ENCODE results near the gene RDH16. TPM values are rescaled to one million over a fixed set of nuclear protein-coding genes. Genes with fewer than 3 reads are reported as not detected.

RDH16 gene
- total and polyA plus RNA-seq, 3 experiments from 2014 or later, result 0.13 to 0.31 (median 0.20) TPM

DNA sequence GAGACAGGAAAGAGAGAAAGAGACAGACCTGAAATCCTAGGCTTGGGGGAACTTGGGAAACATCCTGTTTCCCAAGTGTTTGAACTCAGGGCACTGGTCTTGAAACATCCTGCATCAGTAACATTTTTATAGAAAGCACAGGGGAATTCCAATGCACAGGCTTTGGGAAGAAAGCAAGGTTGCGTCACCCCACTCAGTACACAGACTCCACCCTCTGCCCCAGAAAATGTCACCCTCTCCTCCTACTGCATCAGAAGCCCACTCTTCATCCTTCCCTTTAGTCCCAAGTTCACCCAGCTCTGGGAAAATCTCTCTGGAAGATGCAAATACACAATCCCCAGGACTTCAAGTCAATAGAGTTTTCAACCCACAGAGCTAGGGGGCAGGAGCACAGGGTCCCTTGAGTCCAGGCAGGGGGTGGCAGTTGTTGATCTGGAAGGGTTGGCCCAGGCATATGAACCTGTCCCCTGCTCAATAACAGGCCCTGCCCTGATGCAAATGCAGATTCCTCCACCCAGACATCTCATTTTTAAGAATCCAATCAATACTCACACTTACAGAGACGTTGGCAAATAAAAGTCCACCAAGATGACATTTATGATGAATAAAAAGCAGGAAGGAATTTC lies 1.7 kb downstream of the RDH16 start:
- DNase-seq, result no peak
- no peak overlapping the region for H3K4me3 ChIP-seq (ENCODE audit: low read length)
- no peaks in the 10 kb centered on the region for H3K9me3 ChIP-seq (ENCODE audit: low read length)
- H3K27me3 ChIP-seq (ENCODE audit: insufficient read depth, low read length, poor library complexity, severe bottlenecking), result no peaks in the 10 kb centered on the region
- H3K4me1 ChIP-seq (ENCODE audit: insufficient read depth, low read length), result no peaks in the 10 kb centered on the region
- Mint-ChIP-seq H3K27me3 (peaks cover 11 to 14% of the 10 kb centered on the region in 2 donors), H3K9me3 (peaks cover 0 to 14% (median 5%) of the 10 kb centered on the region in 5 donors), H3K4me3 (no peak overlapping the region), H3K4me1 (no peaks in the 10 kb centered on the region), H3K27ac (no peak overlapping the region), H3K36me3 (peaks cover 7 to 35% (median 13%) of the 10 kb centered on the region in 3 donors)
- H3K36me3 ChIP-seq (ENCODE audit: insufficient read depth, low read length), result no peaks in the 10 kb centered on the region
- no peak overlapping the region for H3K27ac ChIP-seq (ENCODE audit: low read depth, low read length)
- ChIA-PET POLR2A (no interaction called here), CTCF (no interaction called here)

DNA sequence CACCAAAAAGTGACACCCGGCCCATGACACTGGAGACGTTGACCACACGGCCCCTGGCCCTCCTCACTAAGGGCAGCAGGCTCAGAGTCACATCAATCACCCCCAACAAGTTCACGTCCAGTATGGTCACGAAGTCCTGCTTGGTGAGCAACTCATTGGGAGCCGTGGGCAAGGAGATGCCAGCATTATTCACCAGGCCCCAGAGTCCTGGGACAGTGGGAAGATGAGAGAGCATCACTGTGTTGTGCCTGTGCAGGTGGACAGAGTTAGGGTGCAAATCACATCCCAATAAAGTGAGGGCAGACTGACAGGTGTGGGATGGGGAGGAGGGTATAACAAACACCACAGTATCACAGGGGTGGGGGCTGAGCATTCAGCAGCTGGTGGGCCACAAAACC lies 2.5 kb downstream of the RDH16 start:
- Mint-ChIP-seq H3K27ac (no peak overlapping the region), H3K36me3 (peaks cover 7 to 38% (median 13%) of the 10 kb centered on the region in 3 donors), H3K27me3 (peaks cover 11 to 14% of the 10 kb centered on the region in 2 donors), H3K4me3 (no peak overlapping the region), H3K9me3 (peaks cover 0 to 13% (median 5%) of the 10 kb centered on the region in 5 donors), H3K4me1 (no peaks in the 10 kb centered on the region)
- DNase-seq, result no peak
- no peaks in the 10 kb centered on the region for H3K27me3 ChIP-seq (ENCODE audit: insufficient read depth, low read length, poor library complexity, severe bottlenecking)
- no peak overlapping the region for H3K4me3 ChIP-seq (ENCODE audit: low read length)
- ChIA-PET POLR2A (no interaction called here), CTCF (no interaction called here)
- no peak overlapping the region for H3K27ac ChIP-seq (ENCODE audit: low read depth, low read length)
- H3K4me1 ChIP-seq (ENCODE audit: insufficient read depth, low read length), result no peaks in the 10 kb centered on the region
- H3K9me3 ChIP-seq (ENCODE audit: low read length), result no peaks in the 10 kb centered on the region
- H3K36me3 ChIP-seq (ENCODE audit: insufficient read depth, low read length), result no peaks in the 10 kb centered on the region

DNA sequence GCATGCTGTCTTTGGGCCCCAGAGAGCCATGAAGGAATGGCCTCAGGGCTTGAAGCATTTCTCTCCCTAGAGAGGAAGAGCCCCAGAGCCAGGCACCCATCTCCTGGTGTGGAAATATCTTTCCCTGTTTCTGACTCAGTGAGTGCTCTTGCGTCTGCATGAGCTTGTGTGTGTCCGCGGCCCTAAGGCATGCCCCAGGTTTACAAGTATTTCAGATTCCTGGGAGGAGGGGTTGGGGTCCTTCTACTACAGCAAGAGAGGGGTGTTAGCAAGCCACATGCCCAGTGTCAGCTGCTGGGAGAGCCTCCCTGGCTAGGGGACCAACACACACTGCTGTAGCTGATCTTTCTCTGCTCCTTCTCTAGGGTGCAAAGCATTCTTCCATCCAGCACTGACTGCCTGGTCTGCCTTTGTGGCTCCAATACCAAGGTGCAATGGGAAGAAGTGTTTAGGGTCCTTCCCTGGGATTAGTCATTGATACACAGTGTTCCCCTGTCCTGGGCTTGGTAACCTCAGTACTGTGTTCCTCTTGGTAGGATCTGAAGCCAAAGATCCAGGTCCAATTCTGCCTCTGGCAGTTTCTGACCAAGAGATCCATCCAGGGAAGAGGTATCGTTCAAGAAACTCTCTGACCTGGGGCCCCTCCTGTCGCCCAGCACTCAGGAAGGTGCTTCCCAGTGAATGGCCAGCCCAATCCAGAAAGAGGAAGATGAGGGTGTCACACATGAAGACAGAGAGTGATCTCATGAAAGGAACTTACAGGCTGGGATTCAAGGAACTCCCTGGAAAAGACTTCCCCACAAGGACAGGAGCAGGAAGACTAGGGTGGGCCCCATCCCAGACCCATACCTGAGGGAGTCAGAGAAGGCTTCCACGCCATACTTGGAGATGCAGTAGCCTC lies 3.1 kb downstream of the RDH16 start:
- Mint-ChIP-seq H3K27ac (peak overlapping the region in 1 of 8 donors; percentile 42), H3K9me3 (peaks cover 0 to 13% (median 5%) of the 10 kb centered on the region in 5 donors), H3K4me3 (no peak overlapping the region), H3K27me3 (peaks cover 10 to 11% of the 10 kb centered on the region in 2 donors), H3K36me3 (peaks cover 7 to 41% (median 13%) of the 10 kb centered on the region in 3 donors), H3K4me1 (no peaks in the 10 kb centered on the region)
- no peak overlapping the region for H3K4me3 ChIP-seq (ENCODE audit: low read length)
- POLR2A ChIA-PET, result no interaction called here
- H3K27ac ChIP-seq (ENCODE audit: low read depth, low read length), result no peak overlapping the region
- DNase-seq, result no peak
- CTCF ChIA-PET, result no interaction called here
- no peaks in the 10 kb centered on the region for H3K9me3 ChIP-seq (ENCODE audit: low read length)
- no peaks in the 10 kb centered on the region for H3K4me1 ChIP-seq (ENCODE audit: insufficient read depth, low read length)
- H3K36me3 ChIP-seq (ENCODE audit: insufficient read depth, low read length), result no peaks in the 10 kb centered on the region
- no peaks in the 10 kb centered on the region for H3K27me3 ChIP-seq (ENCODE audit: insufficient read depth, low read length, poor library complexity, severe bottlenecking)

DNA sequence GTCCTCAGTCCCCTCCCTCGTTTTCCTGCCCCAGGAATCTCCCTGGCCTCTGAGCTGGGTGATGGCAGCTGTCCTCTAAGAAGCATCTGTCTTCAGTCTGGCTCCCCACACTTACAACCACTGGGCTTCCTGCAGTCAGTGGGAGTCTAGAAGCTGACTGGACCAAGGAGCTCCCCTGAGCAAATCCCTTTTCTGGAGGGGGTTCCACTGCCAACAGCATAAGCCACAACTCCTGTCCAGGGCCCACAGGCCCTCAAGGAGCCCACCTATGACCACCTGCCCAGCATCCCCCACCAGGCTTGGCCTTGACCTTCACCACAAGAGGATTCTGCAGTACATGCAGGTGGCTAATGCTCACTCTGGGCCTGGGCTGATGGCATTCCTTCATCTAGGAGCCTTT lies 4.1 kb downstream of the RDH16 start:
- ChIA-PET CTCF (interaction anchor here (1.6 kb wide), 1 partner anchor 34 kb away, joined by 4 read pairs; no protein-coding TSS in a partner anchor), POLR2A (no interaction called here)
- Mint-ChIP-seq H3K27me3 (peaks cover 9 to 11% of the 10 kb centered on the region in 2 donors), H3K36me3 (peaks cover 7 to 44% (median 15%) of the 10 kb centered on the region in 3 donors), H3K4me3 (no peak overlapping the region), H3K9me3 (peaks cover 0 to 8% (median 5%) of the 10 kb centered on the region in 5 donors), H3K27ac (no peak overlapping the region), H3K4me1 (no peaks in the 10 kb centered on the region)
- DNase-seq, result no peak
- H3K27me3 ChIP-seq (ENCODE audit: insufficient read depth, low read length, poor library complexity, severe bottlenecking), result no peaks in the 10 kb centered on the region
- no peak overlapping the region for H3K27ac ChIP-seq (ENCODE audit: low read depth, low read length)
- no peaks in the 10 kb centered on the region for H3K9me3 ChIP-seq (ENCODE audit: low read length)
- no peaks in the 10 kb centered on the region for H3K4me1 ChIP-seq (ENCODE audit: insufficient read depth, low read length)
- H3K36me3 ChIP-seq (ENCODE audit: insufficient read depth, low read length), result no peaks in the 10 kb centered on the region
- no peak overlapping the region for H3K4me3 ChIP-seq (ENCODE audit: low read length)

GRCh38 chr12:56951582-56952339 lies 5.6 kb downstream of the RDH16 start:
- Mint-ChIP-seq H3K36me3 (peaks cover 5 to 31% (median 12%) of the 10 kb centered on the region in 3 donors), H3K27me3 (peaks cover 4 to 6% of the 10 kb centered on the region in 2 donors), H3K9me3 (no peaks in the 10 kb centered on the region), H3K27ac (no peak overlapping the region), H3K4me3 (no peak overlapping the region), H3K4me1 (no peaks in the 10 kb centered on the region)
- no peaks in the 10 kb centered on the region for H3K27me3 ChIP-seq (ENCODE audit: insufficient read depth, low read length, poor library complexity, severe bottlenecking)
- no peak overlapping the region for H3K4me3 ChIP-seq (ENCODE audit: low read length)
- no peaks in the 10 kb centered on the region for H3K36me3 ChIP-seq (ENCODE audit: insufficient read depth, low read length)
- H3K27ac ChIP-seq (ENCODE audit: low read depth, low read length), result no peak overlapping the region
- ChIA-PET POLR2A (no interaction called here), CTCF (interaction anchor here (1.0 to 1.6 kb wide), 2 partner anchors 36 to 50 kb away, joined by 3 to 4 read pairs; no protein-coding TSS in a partner anchor)
- no peaks in the 10 kb centered on the region for H3K9me3 ChIP-seq (ENCODE audit: low read length)
- no peak for DNase-seq
- H3K4me1 ChIP-seq (ENCODE audit: insufficient read depth, low read length), result no peaks in the 10 kb centered on the region

DNA sequence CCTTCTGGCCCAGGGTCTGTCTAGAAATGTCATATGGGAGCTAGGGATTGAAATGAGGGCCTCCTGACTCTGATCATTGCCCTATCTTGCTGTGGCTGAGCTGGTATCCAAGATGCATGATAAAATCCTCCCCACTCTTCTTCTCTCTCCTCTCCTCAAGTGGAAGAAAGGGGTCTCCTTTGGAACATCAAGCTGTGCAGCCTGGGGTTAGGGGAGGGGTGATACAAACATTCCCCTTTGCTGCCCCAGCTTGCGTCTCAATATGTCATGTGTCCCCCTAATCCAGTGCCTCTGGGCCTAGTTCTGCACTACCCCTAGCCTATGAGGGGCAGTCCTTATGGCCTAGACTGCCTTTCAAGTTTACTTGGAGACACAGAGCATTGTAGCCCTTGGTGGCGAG lies 8.5 kb downstream of the RDH16 start:
- Mint-ChIP-seq H3K9me3 (peaks cover 0 to 5% (median 0%) of the 10 kb centered on the region in 5 donors), H3K36me3 (peaks cover 5 to 34% (median 8%) of the 10 kb centered on the region in 3 donors), H3K27ac (no peak overlapping the region), H3K4me1 (no peaks in the 10 kb centered on the region), H3K4me3 (no peak overlapping the region), H3K27me3 (peaks cover 8 to 13% of the 10 kb centered on the region in 2 donors)
- ChIA-PET POLR2A (no interaction called here), CTCF (no interaction called here)
- Histone ChIP-seq H3K9me3 (ENCODE audit: low read length) (no peaks in the 10 kb centered on the region), H3K4me3 (ENCODE audit: low read length) (no peak overlapping the region), H3K36me3 (ENCODE audit: insufficient read depth, low read length) (no peaks in the 10 kb centered on the region), H3K27me3 (ENCODE audit: insufficient read depth, low read length, poor library complexity, severe bottlenecking) (no peaks in the 10 kb centered on the region), H3K27ac (ENCODE audit: low read depth, low read length) (no peak overlapping the region), H3K4me1 (ENCODE audit: insufficient read depth, low read length) (no peaks in the 10 kb centered on the region)
- DNase-seq, result no peak

DNA sequence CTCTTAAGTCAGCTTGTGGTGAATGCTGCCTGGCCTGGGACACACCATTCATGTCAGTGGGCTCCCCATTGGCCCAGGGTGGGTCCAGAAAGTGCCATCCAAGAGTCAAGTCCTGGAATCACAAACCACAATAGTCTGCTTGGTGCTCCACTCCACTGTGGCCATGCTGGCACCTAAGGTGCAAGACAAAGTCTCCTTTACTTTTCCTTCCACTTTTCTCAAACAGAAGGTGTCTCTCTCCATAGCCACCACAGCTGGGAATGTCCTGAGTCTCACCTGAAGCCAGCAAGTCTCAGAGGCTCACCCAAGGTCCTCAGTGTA lies 9.0 kb downstream of the RDH16 start:
- CTCF ChIA-PET, result no interaction called here
- Mint-ChIP-seq H3K4me3 (no peak overlapping the region), H3K9me3 (peaks cover under 1 to 5% (median 2%) of the 10 kb centered on the region in 5 donors)

More for the DNA sequence above, 9.0 kb downstream of the RDH16 start:
- H3K36me3 ChIP-seq (ENCODE audit: insufficient read depth, low read length), result no peaks in the 10 kb centered on the region
- no peak overlapping the region for H3K4me3 ChIP-seq (ENCODE audit: low read length)
- H3K27me3 ChIP-seq (ENCODE audit: insufficient read depth, low read length, poor library complexity, severe bottlenecking), result no peaks in the 10 kb centered on the region
- Mint-ChIP-seq H3K27me3 (peaks cover 8 to 18% of the 10 kb centered on the region in 2 donors), H3K27ac (peak overlapping the region in 1 of 8 donors; percentile 44), H3K4me1 (no peaks in the 10 kb centered on the region), H3K36me3 (peaks cover 5 to 34% (median 8%) of the 10 kb centered on the region in 3 donors)
- no peak for DNase-seq
- no peak overlapping the region for H3K27ac ChIP-seq (ENCODE audit: low read depth, low read length)
- H3K4me1 ChIP-seq (ENCODE audit: insufficient read depth, low read length), result no peaks in the 10 kb centered on the region
- H3K9me3 ChIP-seq (ENCODE audit: low read length), result no peaks in the 10 kb centered on the region
- POLR2A ChIA-PET, result no interaction called here
